Stromal cell of bone marrow (primary cell): ENCODE measurements around the gene NUDT7.

Experiments
- DNase-seq: peaks from one replicate; pipeline ENCODE4 v3.0.0-alpha.2; 2012; ENCODE audit warnings: low read depth

Gene NUDT7

DNA sequence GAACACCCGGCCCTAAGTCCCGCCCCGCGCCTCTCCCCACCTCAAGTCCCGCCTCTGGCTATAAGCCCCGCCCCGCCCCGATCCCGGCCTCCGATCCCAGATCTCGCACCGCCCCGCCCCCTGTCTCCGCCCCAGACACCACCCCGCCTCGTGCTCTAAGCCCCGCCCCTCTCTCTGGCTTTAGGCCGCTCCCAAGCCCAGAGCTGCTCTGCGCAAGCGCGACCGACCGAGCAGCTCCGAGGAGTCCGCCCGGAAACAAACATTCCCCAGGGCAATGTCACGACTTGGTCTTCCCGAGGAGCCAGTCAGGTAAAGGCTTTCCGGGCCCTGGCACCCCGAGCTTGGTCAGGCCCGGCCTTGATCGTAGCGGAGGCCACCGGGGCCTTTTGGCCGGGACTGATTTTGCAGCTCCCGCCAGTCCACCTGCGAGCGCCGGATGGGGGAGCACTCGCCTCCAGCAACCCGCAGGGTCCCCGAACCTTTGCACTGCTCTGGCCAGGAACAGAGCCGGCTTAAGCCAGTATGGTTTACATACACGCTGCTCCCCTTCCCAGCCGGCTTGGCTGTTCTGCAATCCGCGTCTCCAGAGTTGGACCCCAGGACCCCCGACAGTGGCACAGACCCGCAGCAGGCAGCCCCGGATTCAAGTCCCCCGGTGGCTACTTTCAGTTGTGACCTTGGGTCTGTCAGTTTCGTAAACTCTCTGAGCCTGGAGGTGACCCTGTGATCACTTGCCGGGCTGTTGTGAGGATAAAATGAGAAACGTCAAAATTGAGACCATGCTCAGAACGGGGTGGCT, at the start of gene NUDT7:
TSS of gene NUDT7 (plus strand) at position 206 of the 799 bp plus-strand sequence. CDS start at position 275, 69 bp downstream.
- DNase-seq = peak; percentile 93

DNA sequence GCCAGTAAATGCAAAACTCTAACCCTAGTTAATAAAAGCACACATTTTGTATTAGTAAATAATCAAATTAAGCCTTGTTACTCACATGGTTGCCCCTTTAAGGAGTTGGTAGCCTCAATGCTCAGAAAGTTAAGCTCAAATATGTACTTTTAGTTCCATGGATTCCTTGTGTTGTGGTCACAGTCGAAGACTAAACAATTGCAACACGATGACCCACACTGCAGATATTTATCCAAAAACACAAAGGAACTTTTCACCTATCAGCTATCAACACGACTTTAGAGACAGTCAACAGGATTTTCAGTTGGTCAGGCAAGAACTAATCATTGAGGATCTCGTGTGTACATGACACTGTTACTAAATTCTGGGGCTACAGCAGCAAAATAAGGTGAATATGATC, 47.4 kb upstream of the NUDT7 start:
- DNase-seq = no peak

DNA sequence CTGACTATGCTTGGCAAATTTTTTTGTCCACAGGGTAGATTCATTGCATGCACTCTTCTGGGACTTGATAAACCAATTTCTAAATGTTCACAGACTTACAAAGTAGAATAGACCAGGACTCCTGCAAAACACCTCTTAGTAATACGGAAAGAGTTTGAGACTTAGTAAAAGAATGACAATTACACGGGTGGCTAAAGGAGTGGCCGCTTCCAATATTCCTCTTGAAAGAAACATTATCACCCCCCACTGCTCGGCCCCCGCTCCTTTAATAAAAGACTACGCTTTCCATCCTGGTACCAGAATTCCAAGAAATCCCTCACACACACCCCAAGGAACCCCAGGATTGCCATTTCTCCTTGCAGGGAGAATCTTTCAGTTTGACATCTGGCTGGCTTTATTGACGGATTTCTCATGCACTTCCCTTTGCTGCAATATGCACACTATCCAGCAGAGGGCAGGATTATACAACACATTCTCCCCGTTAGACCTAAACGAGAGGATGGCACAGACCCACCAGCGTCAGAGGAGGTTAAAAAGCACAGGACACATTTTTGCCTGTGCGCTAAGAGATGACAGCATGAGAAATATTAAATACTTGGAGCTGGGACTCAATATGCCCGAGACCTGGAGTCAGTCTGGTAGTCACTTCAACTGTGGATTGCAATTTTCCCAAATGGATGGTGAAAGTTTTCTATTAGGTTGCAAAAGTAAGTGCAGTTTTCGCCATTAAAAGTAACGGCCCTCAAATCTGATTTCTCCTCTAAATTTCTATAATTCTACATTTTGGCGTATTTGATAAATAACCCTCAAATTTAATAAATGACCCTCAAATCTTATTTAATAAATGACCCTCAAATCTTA, 46.6 kb upstream of the NUDT7 start:
- DNase-seq = peak; percentile 43

DNA sequence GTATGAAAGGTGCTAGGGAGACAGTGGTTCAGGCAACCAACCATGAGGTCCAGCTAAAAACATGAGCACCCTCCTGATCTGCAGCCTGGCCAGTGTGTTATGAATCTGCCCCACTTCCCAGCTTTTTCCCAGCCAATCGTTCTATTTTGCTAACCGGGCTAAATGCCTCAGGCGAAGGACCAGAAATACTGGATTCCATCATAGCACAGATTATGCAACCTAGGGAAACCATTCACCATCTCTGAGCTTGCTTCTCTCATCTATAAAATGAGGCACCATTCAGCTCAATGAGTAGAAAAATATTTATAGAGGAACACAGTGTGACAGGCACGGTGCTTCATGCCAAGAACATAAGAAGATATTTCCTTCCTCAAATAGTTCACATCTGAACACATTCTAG, 45.2 kb upstream of the NUDT7 start:
- DNase-seq = no peak

DNA sequence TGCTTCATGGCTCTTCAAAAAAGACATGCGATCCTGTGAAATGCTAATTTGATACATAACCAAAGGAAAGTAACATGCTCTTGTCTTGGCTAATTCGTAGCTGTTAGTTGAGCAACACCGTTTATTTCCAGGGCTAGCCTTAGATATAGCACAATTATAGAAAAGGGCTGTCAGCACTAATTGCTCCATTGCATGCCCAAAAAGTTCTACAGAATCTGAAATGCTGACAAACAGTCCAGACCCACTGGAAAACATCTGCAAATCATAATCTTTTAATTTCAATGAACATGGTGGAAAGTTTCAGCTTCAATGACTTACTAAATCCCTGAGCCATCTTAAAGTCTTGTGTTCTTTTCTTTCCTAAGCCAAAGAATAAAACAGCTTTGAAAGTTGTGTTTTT, 42.9 kb upstream of the NUDT7 start:
- DNase-seq = no peak

DNA sequence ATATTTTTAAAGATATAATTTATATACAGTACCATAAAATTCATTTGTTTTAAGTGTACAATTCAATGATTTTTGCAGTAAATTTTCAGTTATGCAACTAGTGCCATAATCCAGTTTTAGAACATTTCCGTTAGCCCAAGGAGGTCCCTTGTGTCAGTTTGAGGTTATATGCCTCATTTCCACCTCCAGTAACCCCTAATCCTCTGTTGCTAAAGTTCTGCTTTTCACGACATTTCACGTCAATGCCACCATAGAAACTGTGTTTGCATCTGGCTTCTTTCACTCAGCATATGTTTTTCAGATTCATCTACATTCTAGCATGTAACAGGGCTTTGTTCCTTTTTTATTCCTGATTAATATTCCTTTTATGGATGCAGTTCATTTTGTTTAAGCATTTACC, 42.4 kb upstream of the NUDT7 start:
- DNase-seq = no peak

DNA sequence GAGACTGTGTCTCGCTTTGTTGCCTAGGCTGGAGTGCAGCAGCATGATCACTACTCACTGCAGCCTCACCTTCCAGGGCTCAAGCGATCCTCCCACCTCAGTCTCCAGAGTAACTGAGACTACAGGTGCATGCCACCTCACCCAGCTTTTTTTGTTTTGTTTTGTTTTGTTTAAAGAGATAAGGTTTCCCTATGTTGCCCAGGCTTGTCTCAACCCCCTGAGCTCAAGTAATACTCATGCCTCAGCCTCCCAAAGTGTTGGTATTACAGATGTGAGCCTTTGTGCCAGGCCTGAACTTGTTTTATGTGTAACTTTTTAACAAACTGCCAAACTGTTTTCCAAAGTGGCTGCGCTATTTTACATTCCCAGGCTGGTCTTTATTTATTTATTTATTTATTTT, 41.8 kb upstream of the NUDT7 start:
- no peak for DNase-seq

DNA sequence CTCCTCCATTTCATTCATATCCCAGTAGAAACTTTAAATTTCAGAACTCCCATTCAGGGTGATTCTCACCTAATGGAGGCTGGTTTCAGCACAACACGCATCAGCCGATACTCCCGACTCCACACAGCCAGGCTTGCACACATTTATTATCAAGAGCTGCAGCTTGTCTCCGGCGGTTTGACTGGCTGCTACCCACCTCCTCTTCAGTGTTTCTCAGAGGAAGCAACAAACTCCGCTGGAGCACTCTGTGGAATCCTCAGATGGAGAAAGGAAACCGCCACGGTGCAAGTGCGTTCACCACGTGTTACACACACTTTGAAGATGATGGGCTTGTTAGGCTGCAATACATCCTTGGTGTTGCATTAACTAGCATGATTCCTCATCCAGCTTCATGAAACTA, 39.7 kb upstream of the NUDT7 start:
- no peak for DNase-seq

DNA sequence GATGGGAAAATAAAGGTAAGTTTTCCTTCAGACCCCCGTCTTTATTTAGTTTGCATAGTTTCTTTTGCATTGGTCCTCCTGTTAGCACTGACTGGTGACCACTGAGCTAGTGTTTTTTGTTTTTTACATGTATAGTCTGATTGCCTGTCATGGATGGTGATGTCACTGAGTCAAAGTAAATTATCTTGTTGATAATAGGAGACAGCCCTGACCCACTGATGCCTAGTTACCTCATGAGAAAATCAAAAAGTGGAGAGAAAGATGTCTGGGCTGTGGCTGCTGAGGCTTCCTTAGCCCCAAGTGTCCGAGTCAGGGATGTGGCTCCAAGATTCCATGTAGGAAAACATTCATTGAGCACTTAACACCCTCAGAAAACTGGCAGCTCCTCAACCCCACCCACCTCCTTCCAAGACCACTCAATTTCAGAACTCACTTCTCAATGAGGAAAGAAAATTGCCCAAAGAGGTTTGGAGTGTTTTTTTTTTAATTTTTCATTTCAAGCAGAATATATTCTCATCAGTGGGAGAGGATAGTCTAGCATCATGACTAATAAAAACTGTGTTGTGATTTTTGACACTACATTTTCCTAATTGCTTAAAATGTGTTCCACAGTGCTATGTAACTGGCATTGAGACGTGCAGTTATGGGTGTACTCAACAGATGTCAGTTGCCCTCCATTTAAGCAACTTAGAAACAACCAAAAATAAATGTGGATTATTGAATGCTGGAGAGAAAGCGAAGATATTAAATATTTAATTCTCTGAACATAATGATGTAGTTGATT, 38.7 kb upstream of the NUDT7 start:
- DNase-seq = no peak

DNA sequence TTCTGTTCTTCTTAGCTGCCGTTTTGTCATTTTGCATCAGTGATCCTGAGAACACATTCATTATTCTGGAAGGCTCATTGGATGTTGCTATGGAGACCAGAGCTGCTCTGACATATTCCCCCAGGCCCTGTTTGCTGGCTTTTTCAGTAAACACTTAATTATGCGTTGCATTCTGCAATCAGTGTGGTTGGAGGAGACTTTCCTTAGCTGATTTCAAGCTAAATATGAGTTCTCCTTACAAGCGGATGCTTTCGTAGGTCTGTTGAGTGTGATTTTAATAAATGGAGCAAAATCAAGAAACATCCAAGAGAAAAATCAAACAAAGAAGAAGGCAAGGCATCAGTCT, 38.2 kb upstream of the NUDT7 start:
- no peak for DNase-seq

DNA sequence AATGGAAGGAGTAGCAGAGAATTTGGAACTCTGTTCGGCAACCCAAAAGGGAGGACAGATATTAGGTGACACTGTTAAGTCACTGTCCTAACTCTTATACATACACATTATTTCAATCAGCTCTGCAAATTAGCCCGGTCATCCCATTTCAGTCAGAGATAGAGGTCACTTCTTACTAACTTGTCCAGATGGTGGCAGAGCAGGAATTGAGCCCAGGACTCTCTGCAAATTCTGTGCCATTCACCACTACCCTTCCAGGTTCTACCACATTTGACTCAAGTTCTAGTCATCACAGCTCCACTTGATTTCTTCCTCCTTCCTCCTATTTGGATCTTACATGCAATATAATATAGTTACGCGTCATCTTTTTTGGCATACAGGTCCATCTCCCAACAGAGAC, 35.9 kb upstream of the NUDT7 start:
- no peak for DNase-seq

DNA sequence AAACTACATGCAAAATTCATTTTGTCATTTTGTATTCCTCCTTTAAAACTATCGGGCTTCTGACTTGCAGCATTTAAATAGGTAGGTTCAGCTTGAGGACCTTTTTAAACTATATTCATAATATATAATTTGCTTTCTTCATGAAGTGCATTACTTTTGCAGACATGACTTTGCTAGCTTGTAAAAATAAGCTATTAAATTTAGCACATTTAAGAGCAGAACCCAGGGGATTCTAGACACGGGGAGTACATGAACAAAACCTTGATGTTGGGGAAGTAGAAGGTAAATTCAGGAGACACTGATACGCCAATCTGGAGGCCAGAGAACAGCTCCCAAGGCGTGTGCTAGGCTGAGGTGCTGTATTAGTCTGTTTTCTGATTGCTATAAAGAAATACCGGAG, 32.3 kb upstream of the NUDT7 start:
- no peak for DNase-seq

DNA sequence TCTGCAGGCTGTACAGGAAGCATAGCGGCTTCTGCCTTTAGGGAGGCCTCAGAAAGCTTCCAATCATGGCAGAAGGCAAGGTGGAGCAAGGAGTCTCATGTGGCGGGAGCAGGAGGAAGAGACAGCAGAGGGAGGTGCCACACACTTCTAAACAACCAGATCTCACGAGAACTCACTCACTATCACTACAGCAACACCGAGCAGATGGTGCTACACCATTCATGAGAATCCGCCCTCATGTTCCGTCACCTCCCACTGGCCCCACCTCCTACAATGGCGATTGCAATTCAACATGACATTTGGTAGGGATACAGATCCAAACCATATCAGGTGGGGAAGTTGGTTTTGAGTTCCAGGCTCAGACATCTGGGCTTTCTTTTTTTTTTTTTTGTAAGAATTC, 31.9 kb upstream of the NUDT7 start:
- no peak for DNase-seq

DNA sequence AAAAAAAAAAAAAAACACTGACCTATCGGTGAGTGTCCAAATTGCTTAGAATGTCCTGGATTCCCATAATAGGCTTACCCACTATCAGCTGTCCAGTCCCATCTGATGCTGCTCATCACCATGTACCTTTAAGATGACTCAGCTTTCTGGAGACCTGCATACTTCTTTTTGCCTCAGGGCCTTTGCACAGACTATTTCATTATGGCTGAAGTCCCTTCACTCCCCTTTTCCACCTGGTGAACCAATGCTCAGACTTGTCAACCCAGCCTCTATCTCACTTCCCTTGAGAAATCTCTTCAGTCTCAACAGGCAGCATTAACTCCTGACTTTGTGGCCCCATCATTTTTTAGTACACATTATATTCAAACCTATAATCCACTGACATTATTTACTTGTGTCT, 29.7 kb upstream of the NUDT7 start:
- DNase-seq = no peak

DNA sequence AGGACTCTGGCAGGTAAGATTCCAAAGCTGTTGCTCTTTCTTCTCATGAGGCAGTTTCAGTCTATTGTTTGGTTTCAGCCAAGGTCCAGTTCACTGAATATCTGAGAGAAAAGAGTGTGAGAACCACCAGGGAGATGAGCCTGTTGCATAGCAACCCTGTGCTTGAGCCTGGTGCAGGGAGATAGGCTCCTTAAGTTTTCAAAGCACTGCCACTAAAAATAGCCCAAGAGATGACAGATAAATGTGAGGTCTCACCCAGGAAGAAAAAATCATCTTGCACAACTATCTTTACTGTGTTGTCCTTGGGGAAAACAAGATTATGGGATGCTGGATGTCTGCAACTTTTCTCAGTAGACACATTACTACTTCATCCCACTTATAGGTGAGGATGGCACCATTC, 26.2 kb upstream of the NUDT7 start:
- no peak for DNase-seq

DNA sequence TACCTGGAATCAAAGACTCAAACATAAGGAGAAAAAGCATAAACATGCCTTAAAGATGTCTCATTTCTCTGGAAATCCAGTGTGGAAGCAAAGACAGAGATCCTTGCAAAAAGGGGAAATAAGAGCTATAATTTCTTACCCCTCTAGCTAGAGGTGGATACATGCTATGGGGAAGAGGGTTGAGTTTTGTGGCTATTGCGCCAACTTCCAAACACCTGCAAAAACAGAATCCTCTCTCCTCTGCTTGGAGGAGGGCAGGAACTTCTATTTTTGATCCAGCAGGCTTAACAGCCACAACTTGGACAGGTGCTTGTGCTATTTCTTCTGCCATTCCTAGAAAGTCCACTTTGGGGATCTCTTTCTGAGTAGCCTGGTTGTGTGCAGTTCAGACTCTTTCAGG, 21.5 kb upstream of the NUDT7 start:
- no peak for DNase-seq

DNA sequence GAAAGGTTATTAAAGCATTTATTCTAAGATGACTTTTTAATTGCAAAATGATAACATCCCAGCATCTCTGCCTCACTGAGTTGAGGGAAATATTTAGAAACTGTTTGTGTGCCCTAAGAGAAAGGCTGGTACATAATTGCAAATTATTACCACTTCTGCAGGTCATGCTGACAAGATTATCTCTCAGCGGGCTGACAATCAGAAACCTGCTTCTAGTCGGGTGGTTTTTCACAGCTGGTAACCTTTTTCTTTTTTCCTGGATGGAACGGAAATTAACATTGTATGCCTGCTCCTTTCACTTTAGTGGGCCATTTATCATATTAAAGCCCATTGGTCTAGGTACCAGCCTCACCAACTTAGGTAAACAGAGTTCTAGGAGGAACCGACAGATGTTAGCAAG, 17.0 kb upstream of the NUDT7 start:
- no peak for DNase-seq

DNA sequence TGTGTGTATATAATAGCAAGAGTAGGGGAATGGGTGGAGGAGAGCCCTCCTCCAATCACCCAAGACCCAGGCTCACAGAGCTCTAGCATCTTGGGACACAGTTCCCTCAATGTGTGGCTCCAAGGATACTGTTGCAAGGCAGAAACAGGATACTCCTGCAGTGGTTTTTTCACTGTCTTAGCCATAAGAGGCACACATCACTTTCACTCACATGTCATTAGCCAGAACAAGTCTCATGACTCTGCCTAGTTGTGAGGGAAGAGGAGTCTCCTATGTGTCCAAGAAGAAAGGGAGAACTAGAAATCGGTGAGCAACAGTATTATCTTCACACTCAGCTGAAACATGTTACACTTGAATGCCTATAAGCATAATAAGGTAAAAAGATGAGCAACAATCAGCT, 11.1 kb upstream of the NUDT7 start:
- no peak for DNase-seq

DNA sequence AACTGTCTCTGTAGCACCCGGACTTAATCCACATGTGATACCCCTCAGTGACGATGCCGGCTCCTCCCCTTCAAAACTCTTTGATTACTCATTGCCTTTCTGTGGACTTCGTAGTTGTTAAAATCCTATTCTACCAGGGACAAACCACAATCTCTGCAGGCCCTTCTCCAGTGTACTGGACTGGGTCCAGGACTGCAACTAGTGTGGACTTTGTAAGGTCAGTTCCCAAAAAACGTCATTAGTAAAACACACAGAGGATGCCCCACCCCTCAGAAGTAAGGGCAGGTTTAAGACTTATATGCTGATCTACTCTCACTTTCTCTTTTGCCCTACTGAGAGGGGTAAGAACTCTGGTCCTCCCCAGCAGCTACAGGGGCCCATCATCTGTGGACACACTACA, 10.5 kb upstream of the NUDT7 start:
- no peak for DNase-seq

DNA sequence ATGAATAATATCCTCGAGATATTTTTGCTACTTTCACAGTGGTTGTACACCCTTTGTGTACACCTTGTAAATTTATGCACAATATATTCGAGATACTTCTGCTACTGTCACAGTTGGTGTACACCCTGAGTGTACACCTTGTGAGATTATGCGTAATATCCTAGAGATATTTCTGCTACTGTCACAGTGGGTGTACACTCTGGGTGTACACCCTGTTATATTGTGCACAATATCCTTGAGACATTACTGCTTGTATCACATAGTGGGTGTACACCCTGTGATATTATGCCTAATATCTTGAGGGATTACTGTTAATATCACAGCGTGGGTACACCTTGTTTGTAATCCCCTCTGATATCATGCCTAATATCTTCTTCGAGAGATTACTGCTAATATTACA, 7.2 kb upstream of the NUDT7 start:
- no peak for DNase-seq

DNA sequence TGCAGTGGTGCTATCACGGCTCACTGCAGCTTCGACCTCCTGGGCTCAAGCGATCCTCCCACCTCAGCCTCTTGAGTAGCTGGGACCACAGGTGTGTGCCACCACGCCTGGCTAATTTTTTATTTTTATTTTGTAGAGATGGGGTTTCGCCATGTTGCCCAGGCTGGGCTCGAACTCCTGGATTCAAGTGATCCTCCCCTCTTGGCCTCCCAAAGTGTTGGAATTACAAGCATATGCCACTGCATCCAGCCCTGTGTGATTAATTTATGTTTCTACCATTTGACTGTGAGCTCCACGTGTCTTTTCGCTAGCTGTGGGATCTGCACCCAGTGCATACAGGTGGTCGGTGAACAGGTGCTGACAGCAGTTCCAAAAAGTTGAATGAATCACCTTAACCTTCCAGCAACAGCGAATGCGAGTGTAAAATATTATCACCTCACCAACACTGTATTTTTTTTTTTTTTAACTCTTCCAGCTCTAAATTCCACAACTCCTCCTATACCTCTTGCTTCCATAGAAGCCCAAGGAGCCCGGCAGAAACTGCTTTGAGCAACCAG, 484 bp upstream of the NUDT7 start:
- DNase-seq = no peak

DNA sequence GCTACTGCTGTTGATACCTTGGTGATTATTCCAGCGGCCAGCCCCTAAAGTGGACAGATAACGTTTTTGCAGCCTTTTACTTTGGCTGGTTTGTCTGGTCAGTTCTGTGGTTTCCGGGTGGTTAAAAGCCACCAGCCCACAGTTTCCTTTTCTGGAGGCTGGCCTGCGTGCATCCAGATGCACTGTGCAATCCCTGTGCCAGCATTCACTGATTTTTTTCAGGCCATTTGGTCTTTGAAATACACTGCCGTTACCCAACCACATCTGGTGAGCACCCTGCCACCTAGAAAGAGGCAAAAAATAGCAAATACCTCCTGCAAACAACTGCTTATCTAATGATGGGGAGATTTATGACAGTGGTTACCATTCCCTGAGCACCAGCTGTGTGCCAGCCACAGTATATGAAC, 797 bp downstream of the NUDT7 start:
- DNase-seq = no peak

DNA sequence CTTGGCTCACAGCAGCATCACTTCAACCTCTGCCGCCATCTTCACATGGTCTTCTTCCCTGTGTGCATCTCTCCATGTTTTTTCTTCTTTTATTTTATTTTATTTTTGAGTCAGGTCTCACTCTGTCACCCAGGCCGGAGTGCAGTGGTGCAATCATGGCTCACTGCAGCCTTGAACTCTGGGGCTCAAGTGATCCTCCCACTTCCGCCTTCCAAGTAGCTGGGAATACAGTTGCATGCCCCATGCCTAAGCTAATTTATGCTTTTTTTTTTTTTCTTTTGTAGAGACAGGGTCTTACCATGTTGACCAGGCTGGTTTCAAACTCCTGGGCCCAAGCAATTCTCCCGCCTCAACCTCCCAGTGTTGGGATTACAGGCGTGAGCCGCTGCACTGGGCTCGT, 1.9 kb downstream of the NUDT7 start:
- no peak for DNase-seq
